Measurements from ENCODE around the gene HOXD13. TPM values are rescaled to one million over a fixed set of nuclear protein-coding genes. Genes with fewer than 3 reads are reported as not detected.
A peak's percentile ranks its signal among the peaks of the same experiment; 100 is the strongest.

Gene HOXD13
- total and polyA plus RNA-seq, 2 of the 13 experiments (the other 11 are each of a cell fraction or from before 2014, with no cell fraction given): not detected

- TF ChIP-seq, protein P1, sequence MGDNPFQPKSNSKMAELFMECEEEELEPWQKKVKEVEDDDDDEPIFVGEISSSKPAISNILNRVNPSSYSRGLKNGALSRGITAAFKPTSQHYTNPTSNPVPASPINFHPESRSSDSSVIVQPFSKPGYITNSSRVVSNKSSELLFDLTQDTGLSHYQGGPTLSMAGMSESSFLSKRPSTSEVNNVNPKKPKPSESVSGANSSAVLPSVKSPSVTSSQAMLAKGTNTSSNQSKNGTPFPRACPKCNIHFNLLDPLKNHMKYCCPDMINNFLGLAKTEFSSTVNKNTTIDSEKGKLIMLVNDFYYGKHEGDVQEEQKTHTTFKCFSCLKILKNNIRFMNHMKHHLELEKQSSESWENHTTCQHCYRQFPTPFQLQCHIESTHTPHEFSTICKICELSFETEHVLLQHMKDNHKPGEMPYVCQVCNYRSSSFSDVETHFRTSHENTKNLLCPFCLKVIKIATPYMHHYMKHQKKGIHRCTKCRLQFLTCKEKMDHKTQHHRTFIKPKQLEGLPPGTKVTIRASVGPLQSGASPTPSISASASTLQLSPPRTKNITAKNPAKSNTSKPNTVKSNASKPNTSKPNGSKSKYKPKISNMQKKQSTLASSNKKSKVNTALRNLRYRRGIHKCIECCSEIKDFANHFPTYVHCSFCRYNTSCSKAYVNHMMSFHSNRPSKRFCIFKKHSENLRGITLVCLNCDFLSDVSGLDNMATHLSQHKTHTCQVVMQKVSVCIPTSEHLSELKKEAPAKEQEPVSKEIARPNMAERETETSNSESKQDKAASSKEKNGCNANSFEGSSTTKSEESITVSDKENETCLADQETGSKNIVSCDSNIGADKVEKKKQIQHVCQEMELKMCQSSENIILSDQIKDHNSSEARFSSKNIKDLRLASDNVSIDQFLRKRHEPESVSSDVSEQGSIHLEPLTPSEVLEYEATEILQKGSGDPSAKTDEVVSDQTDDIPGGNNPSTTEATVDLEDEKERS (CRISPR knock-in tag; IDR thresholded peaks at IDR 0.05): 0 out of 2 replicates have a peak, but pooled peaks have one; percentile 52
- TF ChIP-seq ZFP36L1 (CRISPR knock-in tag; IDR thresholded peaks at IDR 0.05): no peak
- peak; percentile 23; the same call in 1 of the 2 replicates for TF ChIP-seq DRAP1 (CRISPR knock-in tag; IDR thresholded peaks at IDR 0.05)
- peak; percentile 75 for TF ChIP-seq SMC3 (IDR thresholded peaks at IDR 0.05; ENCODE audit: low read length)
- TF ChIP-seq FOXK1 (CRISPR knock-in tag; IDR thresholded peaks at IDR 0.05; ENCODE audit: borderline replicate concordance, low read depth): no peak
- 0 out of 2 replicates have a peak, but pooled peaks have one; percentile 17 for TF ChIP-seq ZNF567 (CRISPR knock-in tag; IDR thresholded peaks at IDR 0.05; ENCODE audit: borderline replicate concordance)
- peak; percentile 78; the same call in 1 of the 2 replicates for TF ChIP-seq ZSCAN21 (CRISPR knock-in tag; IDR thresholded peaks at IDR 0.05; ENCODE audit: borderline replicate concordance)
- TF ChIP-seq ZSCAN30 (CRISPR knock-in tag; IDR thresholded peaks at IDR 0.05): no peak
- TF ChIP-seq SRF (IDR thresholded peaks at IDR 0.05; ENCODE audit: low read depth, low read length): 0 out of 2 replicates have a peak, but pooled peaks have one; percentile 6
- TF ChIP-seq GTF3A (CRISPR knock-in tag; conservative IDR thresholded peaks at IDR 0.05): peak; percentile 86
- TF ChIP-seq ZNF33B (CRISPR knock-in tag; IDR thresholded peaks at IDR 0.05): peak; percentile 85; the same call in 1 of the 2 replicates
- TF ChIP-seq, protein P2, sequence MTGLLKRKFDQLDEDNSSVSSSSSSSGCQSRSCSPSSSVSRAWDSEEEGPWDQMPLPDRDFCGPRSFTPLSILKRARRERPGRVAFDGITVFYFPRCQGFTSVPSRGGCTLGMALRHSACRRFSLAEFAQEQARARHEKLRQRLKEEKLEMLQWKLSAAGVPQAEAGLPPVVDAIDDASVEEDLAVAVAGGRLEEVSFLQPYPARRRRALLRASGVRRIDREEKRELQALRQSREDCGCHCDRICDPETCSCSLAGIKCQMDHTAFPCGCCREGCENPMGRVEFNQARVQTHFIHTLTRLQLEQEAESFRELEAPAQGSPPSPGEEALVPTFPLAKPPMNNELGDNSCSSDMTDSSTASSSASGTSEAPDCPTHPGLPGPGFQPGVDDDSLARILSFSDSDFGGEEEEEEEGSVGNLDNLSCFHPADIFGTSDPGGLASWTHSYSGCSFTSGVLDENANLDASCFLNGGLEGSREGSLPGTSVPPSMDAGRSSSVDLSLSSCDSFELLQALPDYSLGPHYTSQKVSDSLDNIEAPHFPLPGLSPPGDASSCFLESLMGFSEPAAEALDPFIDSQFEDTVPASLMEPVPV (CRISPR knock-in tag; IDR thresholded peaks at IDR 0.05): peak; percentile 47; the same call in 1 of the 2 replicates
- TF ChIP-seq ZNF331 (CRISPR knock-in tag; IDR thresholded peaks at IDR 0.05): peak; percentile 66; the same call in 1 of the 2 replicates
- TF ChIP-seq ELF3 (CRISPR knock-in tag; IDR thresholded peaks at IDR 0.05): peak; percentile 63
- TF ChIP-seq EED (CRISPR knock-in tag; IDR thresholded peaks at IDR 0.05): peak; percentile 97
- no peak for TF ChIP-seq ATF1 (CRISPR knock-in tag; IDR thresholded peaks at IDR 0.05)
- TF ChIP-seq, protein P3, sequence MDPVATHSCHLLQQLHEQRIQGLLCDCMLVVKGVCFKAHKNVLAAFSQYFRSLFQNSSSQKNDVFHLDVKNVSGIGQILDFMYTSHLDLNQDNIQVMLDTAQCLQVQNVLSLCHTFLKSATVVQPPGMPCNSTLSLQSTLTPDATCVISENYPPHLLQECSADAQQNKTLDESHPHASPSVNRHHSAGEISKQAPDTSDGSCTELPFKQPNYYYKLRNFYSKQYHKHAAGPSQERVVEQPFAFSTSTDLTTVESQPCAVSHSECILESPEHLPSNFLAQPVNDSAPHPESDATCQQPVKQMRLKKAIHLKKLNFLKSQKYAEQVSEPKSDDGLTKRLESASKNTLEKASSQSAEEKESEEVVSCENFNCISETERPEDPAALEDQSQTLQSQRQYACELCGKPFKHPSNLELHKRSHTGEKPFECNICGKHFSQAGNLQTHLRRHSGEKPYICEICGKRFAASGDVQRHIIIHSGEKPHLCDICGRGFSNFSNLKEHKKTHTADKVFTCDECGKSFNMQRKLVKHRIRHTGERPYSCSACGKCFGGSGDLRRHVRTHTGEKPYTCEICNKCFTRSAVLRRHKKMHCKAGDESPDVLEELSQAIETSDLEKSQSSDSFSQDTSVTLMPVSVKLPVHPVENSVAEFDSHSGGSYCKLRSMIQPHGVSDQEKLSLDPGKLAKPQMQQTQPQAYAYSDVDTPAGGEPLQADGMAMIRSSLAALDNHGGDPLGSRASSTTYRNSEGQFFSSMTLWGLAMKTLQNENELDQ (CRISPR knock-in tag; IDR thresholded peaks at IDR 0.05; ENCODE audit: borderline replicate concordance): no peak
- TF ChIP-seq ZNF317 (CRISPR knock-in tag; IDR thresholded peaks at IDR 0.05): peak; percentile 24; the same call in 1 of the 2 replicates
- no peak for TF ChIP-seq SIN3A (IDR thresholded peaks at IDR 0.05; ENCODE audit: borderline replicate concordance, low read depth, low read length)
- TF ChIP-seq SAFB2 (CRISPR knock-in tag; IDR thresholded peaks at IDR 0.05; ENCODE audit: borderline replicate concordance, low read depth): 0 out of 2 replicates have a peak, but pooled peaks have one; percentile 32
These were observed 48.2 kb downstream of the HOXD13 start (continued) for GRCh38 chr2:176140513-176141317.

All from HepG2 (cell line).